IMR-90 (cell line): Measurements from ENCODE around the gene ASB5.

Experiments
- MXI1 ChIP-seq: IDR thresholded peaks from 2 replicates; pipeline ENCODE4 v1.6.1; 2012; ENCODE audit warnings: low read depth, mild to moderate bottlenecking, low read length, moderate library complexity, borderline replicate concordance
- RAD21 ChIP-seq: IDR thresholded peaks from 2 replicates; pipeline ENCODE4 v1.6.1; 2012; ENCODE audit warnings: low read length, improper control_type of control experiment
- RFX5 ChIP-seq: IDR thresholded peaks from 2 replicates; pipeline ENCODE4 v1.8.0; 2012; ENCODE audit warnings: low read depth, mild to moderate bottlenecking, low read length, moderate library complexity
- TF ChIP-seq, protein P1 (sequence below): conservative IDR thresholded peaks from 2 replicates; pipeline ENCODE4 v1.5.1; 2012; ENCODE audit warnings: mild to moderate bottlenecking, low read depth, low read length, improper control_type of control experiment

GRCh38 chr4:176186671-176187395 lies 82.2 kb downstream of the ASB5 start:
- TF ChIP-seq MXI1 (no peak), RAD21 (no peak), RFX5 (no peak)
- TF ChIP-seq, protein P1, sequence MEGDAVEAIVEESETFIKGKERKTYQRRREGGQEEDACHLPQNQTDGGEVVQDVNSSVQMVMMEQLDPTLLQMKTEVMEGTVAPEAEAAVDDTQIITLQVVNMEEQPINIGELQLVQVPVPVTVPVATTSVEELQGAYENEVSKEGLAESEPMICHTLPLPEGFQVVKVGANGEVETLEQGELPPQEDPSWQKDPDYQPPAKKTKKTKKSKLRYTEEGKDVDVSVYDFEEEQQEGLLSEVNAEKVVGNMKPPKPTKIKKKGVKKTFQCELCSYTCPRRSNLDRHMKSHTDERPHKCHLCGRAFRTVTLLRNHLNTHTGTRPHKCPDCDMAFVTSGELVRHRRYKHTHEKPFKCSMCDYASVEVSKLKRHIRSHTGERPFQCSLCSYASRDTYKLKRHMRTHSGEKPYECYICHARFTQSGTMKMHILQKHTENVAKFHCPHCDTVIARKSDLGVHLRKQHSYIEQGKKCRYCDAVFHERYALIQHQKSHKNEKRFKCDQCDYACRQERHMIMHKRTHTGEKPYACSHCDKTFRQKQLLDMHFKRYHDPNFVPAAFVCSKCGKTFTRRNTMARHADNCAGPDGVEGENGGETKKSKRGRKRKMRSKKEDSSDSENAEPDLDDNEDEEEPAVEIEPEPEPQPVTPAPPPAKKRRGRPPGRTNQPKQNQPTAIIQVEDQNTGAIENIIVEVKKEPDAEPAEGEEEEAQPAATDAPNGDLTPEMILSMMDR: no peak
